ENCODE measurements around the gene PRDM4.

DNA sequence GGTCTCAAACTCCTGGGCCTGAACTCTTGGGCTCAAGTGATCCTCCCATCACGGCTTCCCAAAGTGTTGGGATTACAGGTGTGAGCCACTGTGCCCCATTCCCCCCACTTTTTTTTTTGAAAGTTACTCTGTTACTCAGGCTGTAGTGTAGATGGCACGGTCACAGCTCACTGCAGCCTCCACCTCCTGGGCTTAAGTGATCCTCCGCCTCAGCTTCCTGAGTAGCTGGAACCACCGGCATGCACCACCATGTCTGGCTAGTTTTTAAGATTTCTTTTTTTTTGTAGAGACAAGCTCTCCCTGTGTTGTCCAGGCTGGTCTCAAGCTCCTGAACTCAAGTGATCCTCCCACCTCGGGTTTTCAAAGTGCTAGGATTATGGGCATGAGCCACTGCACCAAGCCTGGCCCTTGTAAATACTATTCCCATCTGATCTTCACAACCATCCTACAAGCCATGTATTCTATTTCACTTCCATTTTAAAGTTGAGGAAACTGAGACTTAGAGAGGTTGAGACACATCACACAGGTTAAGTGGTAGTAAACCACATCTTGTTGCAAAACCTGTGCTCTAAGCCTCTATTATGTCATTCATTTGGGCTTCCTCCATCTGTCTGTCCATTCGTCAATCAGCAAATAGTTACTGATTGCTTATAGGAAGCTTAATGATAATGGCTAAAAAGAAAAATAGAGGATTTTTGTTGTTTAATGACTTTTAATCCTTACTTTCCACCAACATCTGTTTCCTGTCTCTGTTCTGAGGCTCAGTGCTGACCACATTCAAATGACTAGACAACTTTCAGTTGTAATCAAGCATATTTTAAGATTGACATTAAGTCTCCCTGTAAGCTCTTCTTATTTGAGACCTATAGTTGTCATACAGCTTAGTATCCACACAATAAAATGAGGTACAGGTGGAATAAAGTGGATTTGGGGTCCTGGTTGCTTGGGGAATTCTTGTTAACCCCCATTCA lies 22.8 kb upstream of the PRDM4 start:
- no peak for TF ChIP-seq ZFX (IDR thresholded peaks at IDR 0.05; ENCODE audit: borderline replicate concordance)
- TF ChIP-seq, protein P1, sequence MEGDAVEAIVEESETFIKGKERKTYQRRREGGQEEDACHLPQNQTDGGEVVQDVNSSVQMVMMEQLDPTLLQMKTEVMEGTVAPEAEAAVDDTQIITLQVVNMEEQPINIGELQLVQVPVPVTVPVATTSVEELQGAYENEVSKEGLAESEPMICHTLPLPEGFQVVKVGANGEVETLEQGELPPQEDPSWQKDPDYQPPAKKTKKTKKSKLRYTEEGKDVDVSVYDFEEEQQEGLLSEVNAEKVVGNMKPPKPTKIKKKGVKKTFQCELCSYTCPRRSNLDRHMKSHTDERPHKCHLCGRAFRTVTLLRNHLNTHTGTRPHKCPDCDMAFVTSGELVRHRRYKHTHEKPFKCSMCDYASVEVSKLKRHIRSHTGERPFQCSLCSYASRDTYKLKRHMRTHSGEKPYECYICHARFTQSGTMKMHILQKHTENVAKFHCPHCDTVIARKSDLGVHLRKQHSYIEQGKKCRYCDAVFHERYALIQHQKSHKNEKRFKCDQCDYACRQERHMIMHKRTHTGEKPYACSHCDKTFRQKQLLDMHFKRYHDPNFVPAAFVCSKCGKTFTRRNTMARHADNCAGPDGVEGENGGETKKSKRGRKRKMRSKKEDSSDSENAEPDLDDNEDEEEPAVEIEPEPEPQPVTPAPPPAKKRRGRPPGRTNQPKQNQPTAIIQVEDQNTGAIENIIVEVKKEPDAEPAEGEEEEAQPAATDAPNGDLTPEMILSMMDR (IDR thresholded peaks at IDR 0.05): no peak

Data from 22Rv1 (cell line).